Nephron (organoid): ENCODE data around the gene PHOSPHO1.
"Not testable (repeated sequence)": the region's sequence is repeated elsewhere in the genome, so short reads cannot be mapped to it uniquely, and the experiment has no call there.

Experiments
- H3K27ac Mint-ChIP-seq, 3 experiments: 2 replicates each; pipeline ENCODE4 v1.8.0; 2020; ENCODE audit warnings: mixed read lengths in 3 of 3, mild to moderate bottlenecking in 2 of 3, moderate library complexity in 1 of 3
- H3K27me3 Mint-ChIP-seq: 2 replicates; pipeline ENCODE4 v1.8.0; 2021; ENCODE audit warnings: low read depth, mild to moderate bottlenecking, moderate library complexity, mixed read lengths
- H3K36me3 Mint-ChIP-seq: 2 replicates; pipeline ENCODE4 v1.8.0; 2020; ENCODE audit warnings: low read depth, mixed read lengths
- H3K4me1 Mint-ChIP-seq: 2 replicates; pipeline ENCODE4 v1.8.0; 2020; ENCODE audit warnings: mixed read lengths
- H3K4me3 Mint-ChIP-seq, 3 experiments: 2 replicates each; pipeline ENCODE4 v1.8.0; 2020; ENCODE audit warnings: mild to moderate bottlenecking in 3 of 3, mixed read lengths in 3 of 3, moderate library complexity in 2 of 3
- H3K9me3 Mint-ChIP-seq: 2 replicates; pipeline ENCODE4 v1.8.0; 2020; ENCODE audit warnings: mixed read lengths
- TF ChIP-seq, protein P1 (sequence below), 3 experiments: fragments of 200-600 bp; sonication (generic); IDR thresholded peaks; one replicate each; pipeline ENCODE4 v1.5.0; 2021; ENCODE audit warnings: antibody characterized with exemption in 3 of 3; ENCODE audit not compliant: unreplicated experiment in 3 of 3

The PHOSPHO1 gene, protein sequence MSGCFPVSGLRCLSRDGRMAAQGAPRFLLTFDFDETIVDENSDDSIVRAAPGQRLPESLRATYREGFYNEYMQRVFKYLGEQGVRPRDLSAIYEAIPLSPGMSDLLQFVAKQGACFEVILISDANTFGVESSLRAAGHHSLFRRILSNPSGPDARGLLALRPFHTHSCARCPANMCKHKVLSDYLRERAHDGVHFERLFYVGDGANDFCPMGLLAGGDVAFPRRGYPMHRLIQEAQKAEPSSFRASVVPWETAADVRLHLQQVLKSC

DNA sequence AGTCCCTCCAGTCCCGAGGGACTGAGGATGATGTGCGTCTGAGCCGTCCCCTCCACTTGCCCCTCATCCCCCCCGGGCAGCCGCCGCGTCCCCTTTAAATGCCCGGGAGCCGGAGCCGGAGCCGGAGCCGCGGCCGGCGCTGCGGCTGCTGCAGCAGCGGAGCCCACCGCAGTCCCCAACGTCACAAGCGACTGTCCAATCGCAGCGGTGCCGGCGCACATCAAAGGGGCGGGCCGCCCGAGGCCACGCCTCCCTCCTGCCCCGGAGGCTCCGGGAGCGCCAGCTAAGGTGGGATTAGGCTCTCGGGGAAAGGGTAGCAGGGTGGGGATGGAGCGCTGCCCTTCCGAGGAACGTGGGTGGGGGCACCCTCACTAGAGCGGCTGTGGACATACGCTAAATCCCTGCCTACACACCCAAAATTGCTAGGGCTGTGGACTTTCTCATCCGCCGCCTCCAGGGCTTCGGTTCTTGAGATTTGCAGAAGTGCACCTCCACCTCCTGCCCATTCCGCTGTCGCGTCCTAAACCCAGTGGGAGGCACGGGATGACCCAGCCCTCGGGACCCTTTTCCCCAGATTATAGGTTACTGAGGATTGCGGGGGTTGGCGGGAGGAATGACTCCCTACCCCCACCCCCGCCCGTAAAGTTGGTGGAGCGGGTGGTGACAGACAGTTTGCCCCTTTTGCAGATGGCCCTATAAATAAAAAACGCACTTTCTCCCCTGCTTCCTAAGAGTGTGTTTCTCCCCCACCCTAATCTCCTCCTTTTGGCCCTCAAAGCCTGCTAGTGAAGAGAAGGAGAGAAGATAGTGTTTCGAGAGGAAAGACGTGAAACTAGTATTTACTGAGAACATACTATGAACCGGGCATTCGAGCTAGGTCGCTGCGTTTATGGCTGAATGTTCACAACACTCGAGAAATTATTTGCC is at the start of gene PHOSPHO1:
PHOSPHO1 (minus strand) TSS at position 152 of the 927 bp plus-strand sequence. CDS start 4,096 bp downstream, outside the sequence.
- Mint-ChIP-seq H3K4me1 (peaks cover 5% of the 10 kb centered on the region), H3K9me3 (no peaks in the 10 kb centered on the region), H3K36me3 (no peaks in the 10 kb centered on the region), H3K27ac (no peak within 1 kb of the TSS), H3K27me3 (peaks cover 73% of the 10 kb centered on the region), H3K4me3 (peak within 1 kb of the TSS; percentile 80 to 83 (median 81))
- TF ChIP-seq, protein P1, sequence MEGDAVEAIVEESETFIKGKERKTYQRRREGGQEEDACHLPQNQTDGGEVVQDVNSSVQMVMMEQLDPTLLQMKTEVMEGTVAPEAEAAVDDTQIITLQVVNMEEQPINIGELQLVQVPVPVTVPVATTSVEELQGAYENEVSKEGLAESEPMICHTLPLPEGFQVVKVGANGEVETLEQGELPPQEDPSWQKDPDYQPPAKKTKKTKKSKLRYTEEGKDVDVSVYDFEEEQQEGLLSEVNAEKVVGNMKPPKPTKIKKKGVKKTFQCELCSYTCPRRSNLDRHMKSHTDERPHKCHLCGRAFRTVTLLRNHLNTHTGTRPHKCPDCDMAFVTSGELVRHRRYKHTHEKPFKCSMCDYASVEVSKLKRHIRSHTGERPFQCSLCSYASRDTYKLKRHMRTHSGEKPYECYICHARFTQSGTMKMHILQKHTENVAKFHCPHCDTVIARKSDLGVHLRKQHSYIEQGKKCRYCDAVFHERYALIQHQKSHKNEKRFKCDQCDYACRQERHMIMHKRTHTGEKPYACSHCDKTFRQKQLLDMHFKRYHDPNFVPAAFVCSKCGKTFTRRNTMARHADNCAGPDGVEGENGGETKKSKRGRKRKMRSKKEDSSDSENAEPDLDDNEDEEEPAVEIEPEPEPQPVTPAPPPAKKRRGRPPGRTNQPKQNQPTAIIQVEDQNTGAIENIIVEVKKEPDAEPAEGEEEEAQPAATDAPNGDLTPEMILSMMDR (IDR thresholded peaks at IDR 0.05; ENCODE audit: unreplicated experiment in 3 of 3): no peak

DNA sequence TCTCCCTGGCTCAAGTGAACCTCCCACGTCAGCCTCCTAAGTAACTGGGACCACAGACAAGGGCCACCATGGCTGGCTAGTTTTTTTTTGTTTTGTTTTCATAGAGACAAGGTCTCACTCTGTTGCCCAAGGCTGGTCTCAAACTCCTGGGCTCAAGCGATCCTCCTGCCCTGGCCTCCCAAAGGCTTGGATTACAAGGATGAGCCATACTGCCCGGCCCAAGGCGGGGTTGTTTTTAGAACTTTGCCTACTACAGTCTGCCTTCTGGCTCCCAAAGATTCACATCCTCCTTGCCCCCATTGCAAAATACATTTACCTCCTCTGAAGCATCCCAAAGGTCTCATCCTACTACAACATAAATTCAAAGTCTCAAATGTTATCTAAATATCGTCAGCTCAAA is 49.5 kb upstream of the PHOSPHO1 start:
- peaks cover 4% of the 10 kb centered on the region for H3K9me3 Mint-ChIP-seq
- TF ChIP-seq, protein P1 (IDR thresholded peaks at IDR 0.05; ENCODE audit: unreplicated experiment in 3 of 3): no peak
- no peaks in the 10 kb centered on the region for H3K4me1 Mint-ChIP-seq
- H3K36me3 Mint-ChIP-seq: no peaks in the 10 kb centered on the region
- H3K4me3 Mint-ChIP-seq: no peak overlapping the region
- H3K27ac Mint-ChIP-seq: no peak overlapping the region
- peaks cover 5% of the 10 kb centered on the region for H3K27me3 Mint-ChIP-seq

DNA sequence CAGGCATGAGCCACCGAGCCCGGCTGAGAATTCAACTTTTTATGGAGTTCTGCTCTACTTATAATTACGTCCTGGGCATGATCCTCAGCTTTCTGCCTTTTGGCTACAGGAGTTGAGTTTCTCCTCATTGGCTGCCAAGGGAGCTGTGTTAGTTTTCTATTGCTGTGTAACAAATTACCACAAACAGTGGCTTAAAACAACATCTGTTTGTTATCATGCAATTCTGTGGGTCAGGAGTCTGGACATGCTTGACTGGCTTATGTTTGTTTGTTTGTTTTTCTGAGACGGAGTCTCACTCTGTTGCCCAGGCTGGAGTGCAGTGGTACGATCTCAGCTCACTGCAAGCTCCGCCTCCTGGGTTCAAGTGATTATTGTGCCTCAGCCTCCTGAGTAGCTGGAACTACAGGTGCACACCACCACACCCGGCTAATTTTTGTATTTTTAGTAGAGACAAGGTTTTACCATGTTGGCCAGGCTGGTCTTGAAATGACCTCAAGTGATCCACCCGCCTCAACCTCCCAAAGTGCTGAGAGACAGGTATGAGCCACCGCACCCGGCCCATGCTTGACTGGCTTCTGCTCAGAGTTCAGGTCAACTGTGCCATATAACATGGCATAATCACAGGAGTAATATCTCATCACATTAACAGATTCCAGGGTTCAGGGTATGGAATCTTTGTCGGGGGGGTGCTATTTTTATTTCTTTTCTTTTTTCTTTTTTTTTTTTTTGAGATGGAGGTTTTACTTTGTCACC is 48.9 kb upstream of the PHOSPHO1 start:
- not testable (repeated sequence) for H3K9me3 Mint-ChIP-seq, H3K36me3 Mint-ChIP-seq, H3K4me1 Mint-ChIP-seq, H3K27ac Mint-ChIP-seq, H3K4me3 Mint-ChIP-seq, H3K27me3 Mint-ChIP-seq

DNA sequence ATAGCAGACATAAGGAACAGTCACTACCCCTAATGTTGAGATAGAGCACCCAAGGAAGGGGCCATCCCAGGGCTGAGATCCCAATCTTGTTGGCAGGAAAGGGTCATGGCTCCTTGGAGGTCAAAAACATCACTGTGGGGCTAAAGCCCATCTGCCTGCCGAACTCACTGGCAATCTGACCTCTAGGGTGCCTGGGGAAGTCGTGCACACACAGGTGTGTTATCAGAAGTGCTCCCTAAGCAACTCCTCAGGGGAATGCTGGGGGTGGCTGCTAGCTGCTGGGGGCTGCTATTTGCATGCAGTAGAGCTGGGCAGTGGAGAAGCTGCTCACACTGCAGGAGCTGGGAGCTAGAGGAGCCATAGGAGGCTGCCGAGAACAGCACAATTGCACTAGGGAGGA is 47.5 kb upstream of the PHOSPHO1 start:
- H3K27ac Mint-ChIP-seq: no peak overlapping the region
- TF ChIP-seq, protein P1 (IDR thresholded peaks at IDR 0.05; ENCODE audit: unreplicated experiment in 3 of 3): no peak
- H3K4me1 Mint-ChIP-seq: no peaks in the 10 kb centered on the region
- H3K27me3 Mint-ChIP-seq: peaks cover 5% of the 10 kb centered on the region
- no peaks in the 10 kb centered on the region for H3K36me3 Mint-ChIP-seq
- H3K4me3 Mint-ChIP-seq: no peak overlapping the region
- H3K9me3 Mint-ChIP-seq: peaks cover 4% of the 10 kb centered on the region

DNA sequence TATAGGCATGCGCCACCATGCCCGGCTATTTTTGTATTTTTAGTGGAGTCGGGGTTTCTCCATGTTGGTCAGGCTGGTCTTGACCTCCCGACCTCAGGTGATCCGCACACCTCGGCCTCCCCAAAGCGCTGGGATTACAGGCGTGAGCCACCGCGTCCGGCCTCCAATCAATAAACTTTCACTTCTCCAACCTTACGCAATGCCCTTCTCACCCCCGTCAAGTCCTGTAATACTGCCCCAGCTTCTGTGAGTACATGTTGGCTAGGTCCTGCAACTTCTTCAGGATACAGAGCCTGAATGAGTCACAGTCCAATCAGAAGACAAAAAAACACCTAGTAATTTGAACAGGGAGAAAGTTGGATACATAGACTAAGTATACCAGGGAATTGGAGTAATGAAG is 47.1 kb upstream of the PHOSPHO1 start:
- TF ChIP-seq, protein P1 (IDR thresholded peaks at IDR 0.05; ENCODE audit: unreplicated experiment in 3 of 3): no peak
- Mint-ChIP-seq H3K4me1 (no peaks in the 10 kb centered on the region), H3K4me3 (no peak overlapping the region), H3K27ac (no peak overlapping the region), H3K36me3 (no peaks in the 10 kb centered on the region), H3K27me3 (peaks cover 5% of the 10 kb centered on the region), H3K9me3 (peaks cover 4% of the 10 kb centered on the region)

DNA sequence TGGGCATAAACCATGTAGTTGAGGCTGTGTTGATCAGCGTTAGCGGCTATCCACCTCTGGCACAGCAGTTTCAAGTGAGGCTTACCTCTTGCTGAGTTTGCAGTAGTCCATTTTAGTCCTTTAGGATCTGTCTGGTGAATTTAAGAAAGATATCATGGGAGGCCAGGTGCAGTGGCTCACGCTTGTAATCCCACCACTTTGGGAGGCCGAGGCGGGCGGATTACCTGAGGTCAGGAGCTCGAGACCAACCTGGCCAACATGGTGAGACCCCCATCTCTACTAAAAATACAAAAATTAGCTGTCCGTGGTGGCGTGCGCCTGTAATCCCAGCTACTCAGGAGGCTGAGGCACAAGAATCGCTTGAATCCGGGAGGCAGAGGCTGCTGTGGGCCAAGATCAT is 45.4 kb upstream of the PHOSPHO1 start:
- H3K27ac Mint-ChIP-seq, H3K4me1 Mint-ChIP-seq, H3K9me3 Mint-ChIP-seq, H3K36me3 Mint-ChIP-seq, H3K4me3 Mint-ChIP-seq, H3K27me3 Mint-ChIP-seq: not testable (repeated sequence)
